ENCODE results near the gene MPV17.
A peak's percentile ranks its signal among the peaks of the same experiment; 100 is the strongest.

Gene MPV17

DNA sequence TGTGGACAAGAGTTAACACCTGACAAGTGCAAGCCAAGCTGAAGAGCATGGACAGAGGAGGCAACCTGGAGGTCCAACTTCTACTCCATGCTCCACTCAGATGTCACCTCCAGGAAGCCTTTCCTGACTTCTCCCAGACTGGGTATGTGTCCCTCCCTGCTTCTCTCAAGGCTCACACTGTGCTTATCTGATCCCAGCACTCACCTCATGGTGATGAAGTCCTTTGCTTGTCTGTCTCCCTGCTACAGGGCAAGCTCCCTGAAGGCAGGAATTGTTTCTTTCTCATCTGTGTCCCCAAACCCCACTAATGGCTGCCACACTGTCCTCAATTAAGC lies 57.4 kb downstream of the MPV17 start:
- Histone ChIP-seq H3K36me3 (no peaks in the 10 kb centered on the region), H3K27ac (no peak overlapping the region), H3K4me3 (ENCODE audit: low read depth, low read length) (no peak overlapping the region), H3K9me3 (ENCODE audit: severe bottlenecking) (no peaks in the 10 kb centered on the region), H3K27me3 (ENCODE audit: insufficient read depth, low read depth, severe bottlenecking) (peaks cover 29% of the 10 kb centered on the region)
- DNase-seq: no peak
- TF ChIP-seq, protein P1, sequence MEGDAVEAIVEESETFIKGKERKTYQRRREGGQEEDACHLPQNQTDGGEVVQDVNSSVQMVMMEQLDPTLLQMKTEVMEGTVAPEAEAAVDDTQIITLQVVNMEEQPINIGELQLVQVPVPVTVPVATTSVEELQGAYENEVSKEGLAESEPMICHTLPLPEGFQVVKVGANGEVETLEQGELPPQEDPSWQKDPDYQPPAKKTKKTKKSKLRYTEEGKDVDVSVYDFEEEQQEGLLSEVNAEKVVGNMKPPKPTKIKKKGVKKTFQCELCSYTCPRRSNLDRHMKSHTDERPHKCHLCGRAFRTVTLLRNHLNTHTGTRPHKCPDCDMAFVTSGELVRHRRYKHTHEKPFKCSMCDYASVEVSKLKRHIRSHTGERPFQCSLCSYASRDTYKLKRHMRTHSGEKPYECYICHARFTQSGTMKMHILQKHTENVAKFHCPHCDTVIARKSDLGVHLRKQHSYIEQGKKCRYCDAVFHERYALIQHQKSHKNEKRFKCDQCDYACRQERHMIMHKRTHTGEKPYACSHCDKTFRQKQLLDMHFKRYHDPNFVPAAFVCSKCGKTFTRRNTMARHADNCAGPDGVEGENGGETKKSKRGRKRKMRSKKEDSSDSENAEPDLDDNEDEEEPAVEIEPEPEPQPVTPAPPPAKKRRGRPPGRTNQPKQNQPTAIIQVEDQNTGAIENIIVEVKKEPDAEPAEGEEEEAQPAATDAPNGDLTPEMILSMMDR (IDR thresholded peaks at IDR 0.05; ENCODE audit: low read depth, low read length): no peak

- DNase-seq: peak; percentile 84
- H3K9me3 ChIP-seq (ENCODE audit: severe bottlenecking): no peaks in the 10 kb centered on the region
- peak overlapping the region; percentile 76 for H3K4me3 ChIP-seq (ENCODE audit: low read depth, low read length)
- H3K27ac ChIP-seq: peak overlapping the region; percentile 34; the same call in 1 of the 2 replicates
- no peaks in the 10 kb centered on the region for H3K36me3 ChIP-seq
- peaks cover 29% of the 10 kb centered on the region for H3K27me3 ChIP-seq (ENCODE audit: insufficient read depth, low read depth, severe bottlenecking)
- TF ChIP-seq, protein P1 (IDR thresholded peaks at IDR 0.05; ENCODE audit: low read depth, low read length): peak; percentile 87
Measured at GRCh38 chr2:27264753-27265535, 58.0 kb downstream of the MPV17 start.

DNA sequence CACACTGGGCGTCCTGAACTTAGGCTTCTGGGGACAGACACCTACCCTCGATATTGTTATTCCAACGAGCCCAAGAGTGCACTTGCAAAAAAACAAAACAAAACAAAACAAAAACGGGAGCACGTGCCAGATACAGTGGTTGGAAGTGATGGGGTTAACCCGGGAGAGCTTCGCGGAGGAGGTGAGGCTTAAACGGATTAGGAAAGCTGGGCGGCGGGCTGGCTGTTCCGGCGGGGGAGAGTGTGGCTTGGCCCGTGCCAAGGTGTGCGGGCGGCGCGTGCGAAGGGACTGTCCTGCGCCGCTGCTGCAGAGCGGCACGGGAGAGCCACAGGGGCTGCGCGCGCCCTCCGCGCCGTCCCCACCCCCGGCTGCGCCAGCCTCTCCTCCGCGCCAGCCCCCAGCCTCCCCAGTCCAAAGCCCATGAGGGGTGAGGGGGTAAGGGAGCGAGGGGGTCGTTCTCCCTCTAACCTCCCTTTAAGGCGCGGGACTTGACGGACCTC lies 58.6 kb downstream of the MPV17 start:
- TF ChIP-seq, protein P1 (IDR thresholded peaks at IDR 0.05; ENCODE audit: low read depth, low read length): no peak
- Histone ChIP-seq H3K27me3 (ENCODE audit: insufficient read depth, low read depth, severe bottlenecking) (peaks cover 29% of the 10 kb centered on the region), H3K9me3 (ENCODE audit: severe bottlenecking) (no peaks in the 10 kb centered on the region), H3K27ac (0 out of 2 replicates have a peak overlapping the region, but pooled peaks have one; percentile 34), H3K4me3 (ENCODE audit: low read depth, low read length) (peak overlapping the region; percentile 76), H3K36me3 (no peaks in the 10 kb centered on the region)
- DNase-seq: peak; percentile 71

- Histone ChIP-seq H3K9me3 (ENCODE audit: severe bottlenecking) (no peaks in the 10 kb centered on the region), H3K36me3 (no peaks in the 10 kb centered on the region), H3K27me3 (ENCODE audit: insufficient read depth, low read depth, severe bottlenecking) (peaks cover 29% of the 10 kb centered on the region), H3K4me3 (ENCODE audit: low read depth, low read length) (peak overlapping the region; percentile 76), H3K27ac (no peak overlapping the region)
- TF ChIP-seq, protein P1 (IDR thresholded peaks at IDR 0.05; ENCODE audit: low read depth, low read length): no peak
- DNase-seq: peak; percentile 34
Measured at GRCh38 chr2:27263287-27264252, 59.3 kb downstream of the MPV17 start.

DNA sequence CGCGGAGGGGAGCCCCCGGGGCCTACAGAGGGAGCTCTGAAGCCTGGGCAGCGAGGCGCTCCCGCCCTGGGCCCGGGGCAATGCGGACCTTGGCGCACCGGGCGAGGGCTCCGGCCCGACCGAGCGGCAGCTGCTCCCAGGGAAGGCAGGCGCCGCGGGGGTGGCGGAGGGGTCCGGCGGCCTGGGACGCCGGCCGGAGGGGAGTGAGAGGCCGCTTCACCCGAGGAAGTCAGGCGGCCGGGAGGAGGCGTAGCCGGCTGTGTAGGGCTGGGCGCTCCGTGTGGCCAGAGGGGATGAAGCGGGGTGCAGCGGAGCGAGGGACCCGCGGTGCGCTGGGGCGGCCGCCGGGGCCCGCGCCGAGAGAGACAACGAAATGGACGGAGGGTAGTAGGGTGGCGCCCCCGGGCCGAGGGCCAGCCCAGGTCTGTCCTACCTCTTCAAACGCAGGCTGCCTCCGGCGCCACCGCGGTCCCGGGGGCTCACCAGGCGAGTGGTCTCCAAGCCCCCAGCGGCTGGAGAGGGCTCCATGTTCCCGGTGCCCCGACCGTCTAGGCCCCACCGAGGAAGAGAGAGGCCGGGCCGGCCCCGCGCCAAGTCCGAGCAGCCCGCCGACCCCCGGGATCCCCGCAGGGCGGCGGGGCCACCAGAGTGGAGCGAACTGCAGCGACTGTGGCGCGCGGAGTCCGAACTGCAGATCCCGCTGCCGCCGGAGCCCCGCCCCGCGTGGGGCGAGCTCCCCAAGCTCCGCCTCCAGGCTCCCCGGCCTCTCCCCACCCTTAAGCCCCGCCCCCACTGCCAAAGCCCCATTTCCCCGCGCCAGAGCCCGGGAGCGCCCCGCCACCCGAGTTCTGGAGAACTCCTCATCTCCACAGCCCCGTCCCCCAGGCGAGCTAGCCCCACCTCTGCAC lies 60.3 kb downstream of the MPV17 start, which contains the start of gene SLC30A3:
Gene SLC30A3 (minus strand): TSS at position 669 of the 908 bp plus-strand sequence. CDS start 141 bp downstream, at position 528.
- H3K27me3 ChIP-seq (ENCODE audit: insufficient read depth, low read depth, severe bottlenecking): peaks cover 29% of the 10 kb centered on the region
- DNase-seq: peak; percentile 88

More for the DNA sequence above, 60.3 kb downstream of the MPV17 start, which contains the start of gene SLC30A3:
- TF ChIP-seq, protein P1 (IDR thresholded peaks at IDR 0.05; ENCODE audit: low read depth, low read length): no peak
- H3K4me3 ChIP-seq (ENCODE audit: low read depth, low read length): peak within 1 kb of the TSS; percentile 76
- H3K27ac ChIP-seq: no peak within 1 kb of the TSS
- H3K36me3 ChIP-seq: peaks cover under 1% of the 10 kb centered on the region; the same call in 1 of the 2 replicates
- H3K9me3 ChIP-seq (ENCODE audit: severe bottlenecking): no peaks in the 10 kb centered on the region
